Midbrain (tissue), 1 donor: ENCODE results near the gene IFRD1.
"Not testable (repeated sequence)": the region's sequence is repeated elsewhere in the genome, so short reads cannot be mapped to it uniquely, and the experiment has no call there.

Experiments used
- DNase-seq: peaks from one replicate; lab custom pipeline; 2025; lab: John Stamatoyannopoulos, UW

Gene IFRD1

DNA sequence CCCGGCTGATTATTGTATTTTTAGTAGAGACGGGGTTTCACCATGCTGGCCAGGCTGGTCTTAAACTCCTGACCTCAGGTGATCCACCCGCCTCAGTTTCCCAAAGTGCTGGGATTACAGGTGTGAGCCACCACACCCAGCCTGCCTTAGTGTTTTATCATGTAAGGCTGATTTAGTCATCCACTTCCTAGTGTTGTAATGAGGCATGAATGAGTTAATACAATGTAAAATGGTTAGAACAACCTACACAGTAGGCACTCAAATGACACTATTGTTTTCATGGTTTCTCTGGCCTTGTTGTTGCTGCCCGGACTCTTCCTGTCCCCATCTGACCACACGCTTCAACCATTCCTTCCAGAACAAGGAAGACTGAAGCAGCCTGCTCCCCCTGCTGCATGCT lies 66.2 kb downstream of the IFRD1 start:
- not testable (repeated sequence) for DNase-seq

GRCh38 chr7:112517487-112517886 lies 67.2 kb downstream of the IFRD1 start:
- DNase-seq = no peak

- no peak for DNase-seq
These were observed 70.5 kb downstream of the IFRD1 start for GRCh38 chr7:112520787-112521186.

- no peak for DNase-seq
These were observed 71.7 kb downstream of the IFRD1 start for GRCh38 chr7:112521942-112522341.

DNA sequence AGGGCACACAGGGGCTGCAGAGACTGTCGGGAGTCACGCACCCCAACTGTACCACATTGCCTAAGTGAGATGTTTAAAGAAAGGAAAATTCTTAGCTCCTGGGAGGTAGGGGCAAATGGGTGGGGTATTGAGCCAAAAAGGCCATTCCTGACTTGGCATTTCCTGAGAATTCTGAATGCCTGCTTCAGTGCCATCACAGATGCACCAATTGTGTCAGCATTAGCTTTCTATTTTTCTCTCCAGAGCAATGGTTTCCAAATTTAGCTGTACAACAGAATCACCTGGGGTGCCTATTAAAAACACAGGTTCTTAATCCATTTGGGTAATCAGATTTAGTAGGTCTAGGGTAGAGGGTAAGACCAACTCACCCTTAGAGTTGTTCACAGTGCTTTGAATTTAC lies 73.6 kb downstream of the IFRD1 start:
- no peak for DNase-seq
